ENCODE data around the gene SAMD3. TPM values are rescaled to one million over a fixed set of nuclear protein-coding genes. Genes with fewer than 3 reads are reported as not detected.

Gene SAMD3
- total and polyA plus RNA-seq, 2 experiments from 2014 or later, result 3.8 to 4.9 TPM

DNA sequence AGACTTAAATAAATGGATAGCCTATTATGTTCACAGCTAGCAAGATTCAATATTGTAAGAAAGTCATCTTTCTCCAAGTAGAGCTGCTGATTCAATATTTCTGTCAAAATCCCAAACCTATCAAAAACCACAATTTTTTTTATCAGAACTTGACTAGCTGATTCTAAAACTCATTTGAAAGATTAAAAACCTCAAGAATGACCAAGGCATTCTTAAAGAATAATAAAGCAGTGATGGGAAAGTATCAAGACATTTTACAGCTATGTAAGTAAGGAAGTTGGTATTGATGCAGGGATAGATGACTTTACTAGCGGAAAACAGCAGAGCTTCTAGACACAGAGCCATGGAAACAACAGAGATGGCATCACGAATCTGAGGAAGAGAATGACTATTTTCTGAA lies 64.7 kb downstream of the SAMD3 start:
- Mint-ChIP-seq H3K27me3 (ENCODE audit: insufficient read depth, low read depth, poor library complexity) (peaks cover 2% of the 10 kb centered on the region), H3K9me3 (peaks cover 14% of the 10 kb centered on the region), H3K27ac (no peak overlapping the region), H3K4me3 (no peak overlapping the region), H3K4me1 (no peaks in the 10 kb centered on the region), H3K36me3 (ENCODE audit: low read depth) (peaks cover 17% of the 10 kb centered on the region; the same call in 2 of the 3 replicates)
- Histone ChIP-seq H3K9me2 (ENCODE audit: insufficient read depth) (no peaks in the 10 kb centered on the region), H3K27me3 (ENCODE audit: insufficient read depth) (no peaks in the 10 kb centered on the region), H3K4me3 (no peak overlapping the region), H3K79me2 (replicated peaks; ENCODE audit: insufficient read depth) (no peaks in the 10 kb centered on the region), H2AFZ (no peak overlapping the region), H3F3A (replicated peaks; ENCODE audit: low read depth) (no peaks in the 10 kb centered on the region), H3K36me3 (ENCODE audit: insufficient read depth) (0 out of 2 replicates have a peak, but pooled peaks cover 3% of the 10 kb centered on the region), H4K20me1 (replicated peaks; ENCODE audit: insufficient read depth) (no peaks in the 10 kb centered on the region), H3K4me1 (ENCODE audit: insufficient read depth) (no peaks in the 10 kb centered on the region), H3K4me2 (no peak overlapping the region), H3K27ac (ENCODE audit: low read depth) (no peak overlapping the region)
- ATAC-seq (no peak), DNase-seq (ENCODE audit: low spot score) (no peak)
- TF ChIP-seq STAT1 (IDR thresholded peaks at IDR 0.05; ENCODE audit: unreplicated experiment) (no peak), NANOG (IDR thresholded peaks at IDR 0.05; ENCODE audit: borderline replicate concordance) (no peak), CREB1 (CRISPR knock-in tag; IDR thresholded peaks at IDR 0.05; ENCODE audit: low read depth) (no peak), ZNF331 (CRISPR knock-in tag; IDR thresholded peaks at IDR 0.05; ENCODE audit: low read depth) (no peak), POLR2AphosphoS5 (IDR thresholded peaks at IDR 0.05; ENCODE audit: low read depth) (no peak), JUNB (IDR thresholded peaks at IDR 0.05; ENCODE audit: unreplicated experiment) (no peak), EZH2phosphoT487 (IDR thresholded peaks at IDR 0.05; ENCODE audit: unreplicated experiment) (no peak), EZH2 (IDR thresholded peaks at IDR 0.05; ENCODE audit: low read depth, unreplicated experiment) (no peak)
- TF ChIP-seq, protein P1, sequence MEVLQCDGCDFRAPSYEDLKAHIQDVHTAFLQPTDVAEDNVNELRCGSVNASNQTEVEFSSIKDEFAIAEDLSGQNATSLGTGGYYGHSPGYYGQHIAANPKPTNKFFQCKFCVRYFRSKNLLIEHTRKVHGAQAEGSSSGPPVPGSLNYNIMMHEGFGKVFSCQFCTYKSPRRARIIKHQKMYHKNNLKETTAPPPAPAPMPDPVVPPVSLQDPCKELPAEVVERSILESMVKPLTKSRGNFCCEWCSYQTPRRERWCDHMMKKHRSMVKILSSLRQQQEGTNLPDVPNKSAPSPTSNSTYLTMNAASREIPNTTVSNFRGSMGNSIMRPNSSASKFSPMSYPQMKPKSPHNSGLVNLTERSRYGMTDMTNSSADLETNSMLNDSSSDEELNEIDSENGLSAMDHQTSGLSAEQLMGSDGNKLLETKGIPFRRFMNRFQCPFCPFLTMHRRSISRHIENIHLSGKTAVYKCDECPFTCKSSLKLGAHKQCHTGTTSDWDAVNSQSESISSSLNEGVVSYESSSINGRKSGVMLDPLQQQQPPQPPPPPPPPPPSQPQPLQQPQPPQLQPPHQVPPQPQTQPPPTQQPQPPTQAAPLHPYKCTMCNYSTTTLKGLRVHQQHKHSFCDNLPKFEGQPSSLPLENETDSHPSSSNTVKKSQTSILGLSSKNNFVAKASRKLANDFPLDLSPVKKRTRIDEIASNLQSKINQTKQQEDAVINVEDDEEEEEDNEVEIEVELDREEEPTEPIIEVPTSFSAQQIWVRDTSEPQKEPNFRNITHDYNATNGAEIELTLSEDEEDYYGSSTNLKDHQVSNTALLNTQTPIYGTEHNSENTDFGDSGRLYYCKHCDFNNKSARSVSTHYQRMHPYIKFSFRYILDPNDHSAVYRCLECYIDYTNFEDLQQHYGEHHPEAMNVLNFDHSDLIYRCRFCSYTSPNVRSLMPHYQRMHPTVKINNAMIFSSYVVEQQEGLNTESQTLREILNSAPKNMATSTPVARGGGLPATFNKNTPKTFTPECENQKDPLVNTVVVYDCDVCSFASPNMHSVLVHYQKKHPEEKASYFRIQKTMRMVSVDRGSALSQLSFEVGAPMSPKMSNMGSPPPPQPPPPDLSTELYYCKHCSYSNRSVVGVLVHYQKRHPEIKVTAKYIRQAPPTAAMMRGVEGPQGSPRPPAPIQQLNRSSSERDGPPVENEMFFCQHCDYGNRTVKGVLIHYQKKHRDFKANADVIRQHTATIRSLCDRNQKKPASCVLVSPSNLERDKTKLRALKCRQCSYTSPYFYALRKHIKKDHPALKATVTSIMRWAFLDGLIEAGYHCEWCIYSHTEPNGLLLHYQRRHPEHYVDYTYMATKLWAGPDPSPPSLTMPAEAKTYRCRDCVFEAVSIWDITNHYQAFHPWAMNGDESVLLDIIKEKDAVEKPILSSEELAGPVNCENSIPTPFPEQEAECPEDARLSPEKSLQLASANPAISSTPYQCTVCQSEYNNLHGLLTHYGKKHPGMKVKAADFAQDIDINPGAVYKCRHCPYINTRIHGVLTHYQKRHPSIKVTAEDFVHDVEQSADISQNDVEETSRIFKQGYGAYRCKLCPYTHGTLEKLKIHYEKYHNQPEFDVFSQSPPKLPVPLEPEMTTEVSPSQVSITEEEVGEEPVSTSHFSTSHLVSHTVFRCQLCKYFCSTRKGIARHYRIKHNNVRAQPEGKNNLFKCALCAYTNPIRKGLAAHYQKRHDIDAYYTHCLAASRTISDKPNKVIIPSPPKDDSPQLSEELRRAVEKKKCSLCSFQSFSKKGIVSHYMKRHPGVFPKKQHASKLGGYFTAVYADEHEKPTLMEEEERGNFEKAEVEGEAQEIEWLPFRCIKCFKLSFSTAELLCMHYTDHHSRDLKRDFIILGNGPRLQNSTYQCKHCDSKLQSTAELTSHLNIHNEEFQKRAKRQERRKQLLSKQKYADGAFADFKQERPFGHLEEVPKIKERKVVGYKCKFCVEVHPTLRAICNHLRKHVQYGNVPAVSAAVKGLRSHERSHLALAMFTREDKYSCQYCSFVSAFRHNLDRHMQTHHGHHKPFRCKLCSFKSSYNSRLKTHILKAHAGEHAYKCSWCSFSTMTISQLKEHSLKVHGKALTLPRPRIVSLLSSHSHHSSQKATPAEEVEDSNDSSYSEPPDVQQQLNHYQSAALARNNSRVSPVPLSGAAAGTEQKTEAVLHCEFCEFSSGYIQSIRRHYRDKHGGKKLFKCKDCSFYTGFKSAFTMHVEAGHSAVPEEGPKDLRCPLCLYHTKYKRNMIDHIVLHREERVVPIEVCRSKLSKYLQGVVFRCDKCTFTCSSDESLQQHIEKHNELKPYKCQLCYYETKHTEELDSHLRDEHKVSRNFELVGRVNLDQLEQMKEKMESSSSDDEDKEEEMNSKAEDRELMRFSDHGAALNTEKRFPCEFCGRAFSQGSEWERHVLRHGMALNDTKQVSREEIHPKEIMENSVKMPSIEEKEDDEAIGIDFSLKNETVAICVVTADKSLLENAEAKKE (CRISPR knock-in tag; IDR thresholded peaks at IDR 0.05), result no peak
- TF ChIP-seq, protein P2, sequence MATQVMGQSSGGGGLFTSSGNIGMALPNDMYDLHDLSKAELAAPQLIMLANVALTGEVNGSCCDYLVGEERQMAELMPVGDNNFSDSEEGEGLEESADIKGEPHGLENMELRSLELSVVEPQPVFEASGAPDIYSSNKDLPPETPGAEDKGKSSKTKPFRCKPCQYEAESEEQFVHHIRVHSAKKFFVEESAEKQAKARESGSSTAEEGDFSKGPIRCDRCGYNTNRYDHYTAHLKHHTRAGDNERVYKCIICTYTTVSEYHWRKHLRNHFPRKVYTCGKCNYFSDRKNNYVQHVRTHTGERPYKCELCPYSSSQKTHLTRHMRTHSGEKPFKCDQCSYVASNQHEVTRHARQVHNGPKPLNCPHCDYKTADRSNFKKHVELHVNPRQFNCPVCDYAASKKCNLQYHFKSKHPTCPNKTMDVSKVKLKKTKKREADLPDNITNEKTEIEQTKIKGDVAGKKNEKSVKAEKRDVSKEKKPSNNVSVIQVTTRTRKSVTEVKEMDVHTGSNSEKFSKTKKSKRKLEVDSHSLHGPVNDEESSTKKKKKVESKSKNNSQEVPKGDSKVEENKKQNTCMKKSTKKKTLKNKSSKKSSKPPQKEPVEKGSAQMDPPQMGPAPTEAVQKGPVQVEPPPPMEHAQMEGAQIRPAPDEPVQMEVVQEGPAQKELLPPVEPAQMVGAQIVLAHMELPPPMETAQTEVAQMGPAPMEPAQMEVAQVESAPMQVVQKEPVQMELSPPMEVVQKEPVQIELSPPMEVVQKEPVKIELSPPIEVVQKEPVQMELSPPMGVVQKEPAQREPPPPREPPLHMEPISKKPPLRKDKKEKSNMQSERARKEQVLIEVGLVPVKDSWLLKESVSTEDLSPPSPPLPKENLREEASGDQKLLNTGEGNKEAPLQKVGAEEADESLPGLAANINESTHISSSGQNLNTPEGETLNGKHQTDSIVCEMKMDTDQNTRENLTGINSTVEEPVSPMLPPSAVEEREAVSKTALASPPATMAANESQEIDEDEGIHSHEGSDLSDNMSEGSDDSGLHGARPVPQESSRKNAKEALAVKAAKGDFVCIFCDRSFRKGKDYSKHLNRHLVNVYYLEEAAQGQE (IDR thresholded peaks at IDR 0.05; ENCODE audit: unreplicated experiment), result no peak
